SK-N-SH treated with all-trans-retinoic acid at 6 μM for 48 hours (cell line): ENCODE results near the gene DPY19L2.
"Not testable (repeated sequence)": the region's sequence is repeated elsewhere in the genome, so short reads cannot be mapped to it uniquely, and the experiment has no call there.

Experiments used
- ATAC-seq: fragments of 200-7000 bp; cut with Tn5 transposase; 3 replicates; pipeline ENCODE4 v1.9.1; 2020; ENCODE audit warnings: mild to moderate bottlenecking, moderate library complexity
- ISL1 ChIP-seq: fragments of 250-450 bp; sonication (Bioruptor Pico); IDR thresholded peaks from 2 replicates; pipeline ENCODE4 v2.1.2; 2022; ENCODE audit warnings: mild to moderate bottlenecking, moderate library complexity
- ZNF70 ChIP-seq: fragments of 450-650 bp; formaldehyde crosslinking; IDR thresholded peaks from 2 replicates; pipeline ENCODE4 v1.5.0; 2020; ENCODE audit warnings: mild to moderate bottlenecking, moderate library complexity

The DPY19L2 gene

GRCh38 chr12:63643381-63644140 lies 24.7 kb downstream of the DPY19L2 start:
- peak; percentile 63; the same call in 1 of the 2 replicates for TF ChIP-seq ZNF70 (CRISPR knock-in tag)
- TF ChIP-seq ISL1, result peak; percentile 40; the same call in 1 of the 2 replicates
- TF ChIP-seq, all 23 proteins: peak for 2; not testable (repeated sequence) for 21

GRCh38 chr12:63624258-63624657 lies 44.0 kb downstream of the DPY19L2 start:
- not testable (repeated sequence) for ATAC-seq

More at GRCh38 chr12:63643381-63644140, 24.7 kb downstream of the DPY19L2 start:
- ATAC-seq, result not testable (repeated sequence)

GRCh38 chr12:63615544-63615943 lies 52.7 kb downstream of the DPY19L2 start:
- peak; percentile 81 for ATAC-seq

- not testable (repeated sequence) for ATAC-seq
Observed at GRCh38 chr12:63611285-63611684, 57.0 kb downstream of the DPY19L2 start.

GRCh38 chr12:63609281-63609680 lies 59.0 kb downstream of the DPY19L2 start:
- ATAC-seq, result not testable (repeated sequence)

- not testable (repeated sequence) for ATAC-seq
Observed at GRCh38 chr12:63604985-63605384, 63.3 kb downstream of the DPY19L2 start.

- not testable (repeated sequence) for ATAC-seq
Observed at GRCh38 chr12:63594828-63595227, 73.5 kb downstream of the DPY19L2 start.

- 0 out of 3 replicates have a peak, but pooled peaks have one; percentile 22 for ATAC-seq
Observed at GRCh38 chr12:63584426-63584825, 83.9 kb downstream of the DPY19L2 start.

- not testable (repeated sequence) for ATAC-seq
Observed at GRCh38 chr12:63583289-63583688, 85.0 kb downstream of the DPY19L2 start.

GRCh38 chr12:63577631-63578030 lies 90.7 kb downstream of the DPY19L2 start:
- ATAC-seq, result not testable (repeated sequence)

- not testable (repeated sequence) for ATAC-seq
Observed at GRCh38 chr12:63572038-63572437, 96.3 kb downstream of the DPY19L2 start.

GRCh38 chr12:63558445-63558844 lies 109.8 kb downstream of the DPY19L2 start:
- ATAC-seq, result not testable (repeated sequence)

GRCh38 chr12:63551397-63551796 lies 116.9 kb downstream of the DPY19L2 start:
- not testable (repeated sequence) for ATAC-seq

GRCh38 chr12:63549034-63549433 lies 119.3 kb downstream of the DPY19L2 start:
- not testable (repeated sequence) for ATAC-seq

GRCh38 chr12:63545298-63545916 lies 122.9 kb downstream of the DPY19L2 start:
- ATAC-seq, result not testable (repeated sequence)

GRCh38 chr12:63538656-63539055 lies 129.6 kb downstream of the DPY19L2 start:
- not testable (repeated sequence) for ATAC-seq

GRCh38 chr12:63537838-63538237 lies 130.5 kb downstream of the DPY19L2 start:
- ATAC-seq, result not testable (repeated sequence)

- not testable (repeated sequence) for ATAC-seq
Observed at GRCh38 chr12:63529641-63530040, 138.7 kb downstream of the DPY19L2 start.
